Fibroblast of lung (primary cell): Measurements from ENCODE around the gene CC2D2A. TPM values are rescaled to one million over a fixed set of nuclear protein-coding genes. Genes with fewer than 3 reads are reported as not detected.

Experiments used
- DNase-seq, 2 donors: peaks; one replicate each; pipeline versions ENCODE4 v3.0.0 to v3.0.0-alpha.2; 2010; ENCODE audit warnings: low read depth in 2 of 2
- H2AFZ ChIP-seq: 2 replicates; pipeline ENCODE4 v1.5.1; 2012; ENCODE audit warnings: low read length, control low read depth, inconsistent platforms
- H3K27ac ChIP-seq: 2 replicates; pipeline ENCODE4 v1.5.1; 2011; ENCODE audit warnings: low read length, control low read depth; ENCODE audit not compliant: insufficient read depth
- H3K27me3 ChIP-seq: 2 replicates; pipeline ENCODE4 v1.5.1; 2011; ENCODE audit warnings: mild to moderate bottlenecking, low read length; ENCODE audit not compliant: control insufficient read depth, insufficient read depth
- H3K36me3 ChIP-seq: 2 replicates; pipeline ENCODE4 v1.5.1; 2011; ENCODE audit warnings: low read length; ENCODE audit not compliant: control insufficient read depth, insufficient read depth
- H3K4me1 ChIP-seq: 2 replicates; pipeline ENCODE4 v1.5.1; 2011; ENCODE audit warnings: low read length; ENCODE audit not compliant: control insufficient read depth, insufficient read depth; ENCODE audit errors: extremely low read depth
- H3K4me2 ChIP-seq: 2 replicates; pipeline ENCODE4 v1.5.1; 2011; ENCODE audit warnings: low read length, control low read depth; ENCODE audit not compliant: insufficient read depth; ENCODE audit errors: extremely low read depth
- H3K4me3 ChIP-seq, 4 experiments: fragments of 200-600 bp in 1 of 4; sonication (generic) in 1 of 4; replicated peaks in 1 of 4; 2 replicates each; pipeline ENCODE4 v1.5.1; 2011 to 2016; ENCODE audit warnings: low read length in 4 of 4, low read depth in 3 of 4, mild to moderate bottlenecking in 3 of 4, control low read depth in 2 of 4, inconsistent platforms in 1 of 4, mixed read lengths in 1 of 4; ENCODE audit not compliant: insufficient read depth in 1 of 4; ENCODE audit errors: control extremely low read depth in 1 of 4
- H3K79me2 ChIP-seq: 2 replicates; pipeline ENCODE4 v1.5.1; 2012; ENCODE audit warnings: mild to moderate bottlenecking, low read length, inconsistent platforms; ENCODE audit not compliant: control insufficient read depth, insufficient read depth
- H3K9ac ChIP-seq: 2 replicates; pipeline ENCODE4 v1.5.1; 2011; ENCODE audit warnings: mild to moderate bottlenecking, low read length, control low read depth; ENCODE audit not compliant: insufficient read depth
- H3K9me3 ChIP-seq: 2 replicates; pipeline ENCODE4 v1.5.1; 2012; ENCODE audit warnings: low read depth, low read length; ENCODE audit not compliant: control insufficient read depth, insufficient read depth
- H4K20me1 ChIP-seq: 2 replicates; pipeline ENCODE4 v1.5.1; 2011; ENCODE audit warnings: low read length; ENCODE audit not compliant: control insufficient read depth, insufficient read depth; ENCODE audit errors: extremely low read depth
- CTCF ChIP-seq, 2 donors: IDR thresholded peaks in 1 of 2; conservative IDR thresholded peaks in 1 of 2; 1 replicate in 1 of 2; 2 replicates in 1 of 2; pipeline ENCODE4 v1.5.1; 2011 to 2012; ENCODE audit warnings: low read length in 2 of 2, control low read depth in 1 of 2, inconsistent platforms in 1 of 2, low read depth in 1 of 2, mild to moderate bottlenecking in 1 of 2
- EZH2 ChIP-seq: IDR thresholded peaks from 2 replicates; pipeline ENCODE4 v1.5.1; 2012; ENCODE audit warnings: low read length, control low read depth, mild to moderate bottlenecking; ENCODE audit errors: missing control alignments
- polyA plus RNA-seq, 2 donors: library from polyadenylated mRNA; depleted of rRNA in 1 of 2; stranded (reverse) in 1 of 2; unstranded in 1 of 2; fragments of >200 nt; gene quantifications; 2 replicates each; pipeline ENCODE4 v1.2.1, GENCODE V29; 2011 to 2012; ENCODE audit warnings: missing spikeins in 1 of 2
- total RNA-seq: library from RNA; depleted of rRNA; stranded (reverse); fragments of >200 nt; gene quantifications from 2 replicates; pipeline ENCODE4 v1.2.1, GENCODE V29; 2014

Gene CC2D2A
- total and polyA plus RNA-seq, 2 donors (not counting 1 experiment from before 2014, with no cell fraction given) = 30.9 to 41.6 TPM

DNA sequence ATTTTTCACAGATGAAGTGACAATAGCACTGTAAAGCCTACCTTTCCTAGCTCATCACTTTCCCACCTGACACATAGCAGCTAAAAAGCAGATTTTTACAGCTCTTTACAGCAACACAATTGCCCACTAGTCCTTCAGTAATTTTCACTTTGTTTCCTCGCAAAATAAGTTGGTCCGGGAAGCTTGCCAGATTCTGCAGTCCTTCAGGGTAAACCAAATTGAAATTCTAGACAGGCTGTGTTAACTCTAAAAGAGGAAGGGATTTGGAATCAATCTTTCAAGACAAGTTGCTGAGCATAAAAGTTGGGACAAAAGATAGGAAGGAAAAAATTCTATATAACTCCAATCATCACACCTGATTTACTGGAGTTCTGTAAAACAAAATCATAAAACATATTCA lies 33.2 kb upstream of the CC2D2A start:
- Histone ChIP-seq H4K20me1 (no peaks in the 10 kb centered on the region), H3K9me3 (no peaks in the 10 kb centered on the region), H3K79me2 (no peaks in the 10 kb centered on the region), H3K9ac (no peak overlapping the region), H3K4me1 (peaks cover 6% of the 10 kb centered on the region), H3K36me3 (no peaks in the 10 kb centered on the region), H3K27me3 (no peaks in the 10 kb centered on the region), H3K4me2 (peak overlapping the region; percentile 8), H3K27ac (no peak overlapping the region), H3K4me3 (no peak overlapping the region), H2AFZ (no peak overlapping the region)
- TF ChIP-seq CTCF (conservative IDR thresholded peaks at IDR 0.05 in 1 of 2, IDR thresholded peaks at IDR 0.05 in 1 of 2; ENCODE audit: low read depth in 1 of 2, low read length in 2 of 2) (no peak), EZH2 (no peak)
- peak; percentile 52 to 80 for DNase-seq

DNA sequence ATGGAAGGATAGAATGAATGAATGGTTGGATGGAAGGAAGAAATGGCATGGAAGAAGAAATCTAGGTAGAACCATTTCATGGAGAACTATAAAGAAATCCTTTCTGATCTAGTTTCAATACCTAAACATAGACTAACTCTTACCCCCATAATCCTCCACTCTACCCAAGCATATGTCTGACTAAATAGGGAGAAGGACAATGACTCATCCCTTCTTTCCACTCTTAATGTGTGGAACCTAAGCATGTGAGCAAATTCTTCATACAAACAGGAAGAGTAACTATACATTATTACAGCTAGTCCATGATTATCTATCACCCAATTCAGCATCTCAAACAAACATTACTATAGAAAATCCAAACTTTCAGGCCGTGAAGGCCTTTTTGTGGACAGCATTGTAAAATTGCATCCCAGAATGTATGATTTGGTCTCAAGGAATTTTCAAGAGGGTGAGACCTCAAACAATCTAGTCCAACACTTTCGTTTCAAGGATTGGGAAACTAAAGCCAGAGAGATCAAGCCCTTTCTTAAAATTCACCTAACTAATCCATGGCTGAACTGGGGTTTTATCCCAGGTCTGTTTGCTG lies 30.6 kb upstream of the CC2D2A start:
- TF ChIP-seq EZH2 (no peak), CTCF (conservative IDR thresholded peaks at IDR 0.05 in 1 of 2, IDR thresholded peaks at IDR 0.05 in 1 of 2; ENCODE audit: low read depth in 1 of 2, low read length in 2 of 2) (no peak)
- Histone ChIP-seq H3K9me3 (no peaks in the 10 kb centered on the region), H3K27ac (no peak overlapping the region), H3K27me3 (no peaks in the 10 kb centered on the region), H3K4me2 (no peak overlapping the region), H3K4me3 (no peak overlapping the region), H2AFZ (no peak overlapping the region), H3K36me3 (no peaks in the 10 kb centered on the region), H3K79me2 (no peaks in the 10 kb centered on the region), H3K4me1 (peaks cover 6% of the 10 kb centered on the region), H3K9ac (no peak overlapping the region), H4K20me1 (no peaks in the 10 kb centered on the region)
- DNase-seq = peak; percentile 36 to 37

- DNase-seq = no peak
- TF ChIP-seq EZH2 = no peak
- no peak for TF ChIP-seq CTCF (conservative IDR thresholded peaks at IDR 0.05 in 1 of 2, IDR thresholded peaks at IDR 0.05 in 1 of 2; ENCODE audit: low read depth in 1 of 2, low read length in 2 of 2)
- no peak overlapping the region for H3K4me2 ChIP-seq
Measured at GRCh38 chr4:15443371-15444160, 26.1 kb upstream of the CC2D2A start.

More at GRCh38 chr4:15443371-15444160, 26.1 kb upstream of the CC2D2A start:
- H3K4me1 ChIP-seq = peaks cover 6% of the 10 kb centered on the region
- no peaks in the 10 kb centered on the region for H4K20me1 ChIP-seq
- H3K9ac ChIP-seq = no peak overlapping the region
- no peaks in the 10 kb centered on the region for H3K9me3 ChIP-seq
- H3K27me3 ChIP-seq = no peaks in the 10 kb centered on the region
- H3K79me2 ChIP-seq = no peaks in the 10 kb centered on the region
- no peaks in the 10 kb centered on the region for H3K36me3 ChIP-seq
- H3K4me3 ChIP-seq = no peak overlapping the region
- H2AFZ ChIP-seq = no peak overlapping the region
- H3K27ac ChIP-seq = no peak overlapping the region
